ENCODE results near the gene ZFR2. TPM values are rescaled to one million over a fixed set of nuclear protein-coding genes. Genes with fewer than 3 reads are reported as not detected.

ZFR2 gene
- total and polyA plus RNA-seq, 10 of the 15 experiments (the other 5 are each of a cell fraction or from before 2014, with no cell fraction given): 0.18 TPM; not detected in 9

GRCh38 chr19:3839941-3840340 is 28.9 kb downstream of the ZFR2 start (continued):
- no peak for TF ChIP-seq PRDM15 (CRISPR knock-in tag; IDR thresholded peaks at IDR 0.05)
- no peak for TF ChIP-seq USF2 (IDR thresholded peaks at IDR 0.05; ENCODE audit: borderline replicate concordance, low read depth, low read length)

GRCh38 chr19:3838661-3839060 is 30.2 kb downstream of the ZFR2 start:
- TF ChIP-seq RB1 (IDR thresholded peaks at IDR 0.05; ENCODE audit: borderline replicate concordance): no peak
- FAIRE-seq: no peak

More at GRCh38 chr19:3838661-3839060, 30.2 kb downstream of the ZFR2 start:
- Histone ChIP-seq H3K9me3 (replicated peaks; ENCODE audit: control insufficient read depth, insufficient read depth, low read length) (no peaks in the 10 kb centered on the region; the same call in 2 of the 3 replicates), H3K36me3 (ENCODE audit: control insufficient read depth in 2 of 2, insufficient read depth in 2 of 2, low read length in 1 of 2) (no peaks in the 10 kb centered on the region), H3K27ac (ENCODE audit: control insufficient read depth, insufficient read depth) (no peak overlapping the region), H3K79me2 (ENCODE audit: control insufficient read depth, insufficient read depth, low read length) (no peaks in the 10 kb centered on the region), H2AFZ (ENCODE audit: control insufficient read depth, low read depth, low read length) (no peak overlapping the region), H4K20me1 (ENCODE audit: control insufficient read depth, insufficient read depth) (no peaks in the 10 kb centered on the region), H3K4me2 (ENCODE audit: control insufficient read depth, insufficient read depth) (no peak overlapping the region), H3K9ac (ENCODE audit: control insufficient read depth, insufficient read depth, low read length) (no peak overlapping the region), H3K27me3 (replicated peaks in 1 of 2; ENCODE audit: control insufficient read depth in 2 of 2, insufficient read depth in 2 of 2, low read length in 1 of 2) (no peaks in the 10 kb centered on the region; a peak in 1 of 4 replicates), H3K4me3 (no peak overlapping the region), H3K4me1 (ENCODE audit: control insufficient read depth, insufficient read depth, low read length) (no peaks in the 10 kb centered on the region)
- BruUV-seq (replicated peaks): no TSS peak
- DNase-seq (ENCODE audit: low read depth, low spot score): no peak
- ChIA-PET CTCF (interaction anchor here (1.0 kb wide), 1 partner anchor 10 kb away, joined by 3 read pairs; no protein-coding TSS in a partner anchor), RAD21 (ENCODE audit: unreplicated experiment) (no interaction called here), SMC1A (ENCODE audit: uncharacterized antibody, unreplicated experiment) (no interaction called here), POLR2A (no interaction called here)
- intact Hi-C loops (cut with micrococcal nuclease; ENCODE audit: unreplicated experiment) (no loop called here), in situ Hi-C loops (cut with MboI) (no loop called here)
- WGBS (ENCODE audit: insufficient coverage, insufficient replicate concordance, low lambda C conversion rate, missing lambda C conversion rate): 42% methylated on average over 13 of the region's 13 CpGs
- no peak for ATAC-seq
